K562 (cell line): ENCODE measurements around the gene C19orf47. TPM values are rescaled to one million over a fixed set of nuclear protein-coding genes. Genes with fewer than 3 reads are reported as not detected.

Experiments used
- BCOR ChIP-seq: fragments of 450-650 bp; IDR thresholded peaks from 2 replicates; pipeline ENCODE4 v1.6.1; 2016
- CBX1 ChIP-seq: sonication (generic); IDR thresholded peaks from 2 replicates; pipeline ENCODE4 v1.6.1; 2016; ENCODE audit warnings: antibody characterized with exemption, low read depth, mild to moderate bottlenecking
- ELF1 ChIP-seq: fragments of 200-800 bp; sonication (Bioruptor generic); IDR thresholded peaks from 2 replicates; pipeline ENCODE4 v1.6.1; 2016; ENCODE audit warnings: missing genetic modification characterization, missing compliant biosample characterization
- ELF4 ChIP-seq: fragments of 450-650 bp; formaldehyde crosslinking; IDR thresholded peaks from 2 replicates; pipeline ENCODE4 v1.4.0; 2022; ENCODE audit warnings: missing genetic modification characterization
- ETS1 ChIP-seq: conservative IDR thresholded peaks from 2 replicates; pipeline ENCODE4 v1.6.1; 2011; ENCODE audit warnings: low read depth, mild to moderate bottlenecking, low read length; ENCODE audit not compliant: control insufficient read depth
- GTF2F1 ChIP-seq: IDR thresholded peaks from 2 replicates; pipeline ENCODE4 v1.6.1; 2011; ENCODE audit warnings: low read depth, low read length, improper control_type of control experiment
- HDAC2 ChIP-seq: fragments of 450-650 bp; IDR thresholded peaks from 2 replicates; pipeline ENCODE4 v1.6.1; 2016; ENCODE audit warnings: mild to moderate bottlenecking
- HMGN3 ChIP-seq: IDR thresholded peaks from 2 replicates; pipeline ENCODE4 v1.6.1; 2011; ENCODE audit warnings: borderline replicate concordance, low read depth, mild to moderate bottlenecking, mixed read lengths, low read length; ENCODE audit not compliant: insufficient read length; ENCODE audit errors: extremely low read depth
- KDM5B ChIP-seq: fragments of 200-600 bp; sonication (generic); IDR thresholded peaks from 2 replicates; pipeline ENCODE4 v1.6.1; 2012; ENCODE audit warnings: low read depth, mild to moderate bottlenecking, moderate library complexity, low read length, control low read depth, inconsistent platforms; ENCODE audit not compliant: insufficient replicate concordance
- NCOA4 ChIP-seq: fragments of 450-650 bp; IDR thresholded peaks from 2 replicates; pipeline ENCODE4 v1.6.1; 2018; ENCODE audit warnings: mild to moderate bottlenecking; ENCODE audit not compliant: partially characterized antibody
- PHB2 ChIP-seq: fragments of 450-650 bp; IDR thresholded peaks from 2 replicates; pipeline ENCODE4 v1.6.1; 2017; ENCODE audit warnings: low read depth
- POLR2AphosphoS5 ChIP-seq: IDR thresholded peaks from 2 replicates; pipeline ENCODE4 v1.6.1; 2011; ENCODE audit warnings: mild to moderate bottlenecking, low read depth, low read length, moderate library complexity; ENCODE audit not compliant: control insufficient read depth, insufficient read depth
- POLR2G ChIP-seq: fragments of 200-400 bp; formaldehyde crosslinking; IDR thresholded peaks from 2 replicates; pipeline ENCODE4 v1.6.1; 2017; ENCODE audit warnings: low read depth, mild to moderate bottlenecking, antibody characterized with exemption, low read length, moderate library complexity
- U2AF1 ChIP-seq: fragments of 200-400 bp; formaldehyde crosslinking; optimal IDR thresholded peaks from 2 replicates; pipeline ENCODE3; 2017; ENCODE audit warnings: mild to moderate bottlenecking, low read depth, low read length, moderate library complexity
- YY1 ChIP-seq, 3 experiments: IDR thresholded peaks; 2 replicates each; pipeline ENCODE4 v1.6.1; 2011; ENCODE audit warnings: low read length in 2 of 3, mild to moderate bottlenecking in 2 of 3, moderate library complexity in 2 of 3, borderline replicate concordance in 1 of 3, control low read depth in 1 of 3, low read depth in 1 of 3; ENCODE audit not compliant: insufficient read depth in 3 of 3, insufficient replicate concordance in 2 of 3, control insufficient read depth in 1 of 3, insufficient read length in 1 of 3; ENCODE audit errors: extremely low read depth in 1 of 3
- ZBTB9 ChIP-seq: fragments of 450-650 bp; formaldehyde crosslinking; IDR thresholded peaks from 2 replicates; pipeline ENCODE4 v1.4.0; 2020; ENCODE audit warnings: mild to moderate bottlenecking, moderate library complexity
- ZC3H8 ChIP-seq: fragments of 450-650 bp; IDR thresholded peaks from 2 replicates; pipeline ENCODE4 v1.6.1; 2017
- ZKSCAN1 ChIP-seq: fragments of 150-350 bp; IDR thresholded peaks from 2 replicates; pipeline ENCODE4 v1.6.1; 2016; ENCODE audit warnings: low read depth, low read length
- polyA plus RNA-seq, 8 experiments: library from polyadenylated mRNA; depleted of rRNA in 4 of 8; stranded (reverse) in 5 of 8; unstranded in 3 of 8; fragments of >200 nt; fragmentation: Nextera tagmentation in 2 of 8; fragmentation: Illumina TruSeq in 1 of 8; extraction: Ambion mirVana in 2 of 8; extraction: Trizol in 1 of 8; gene quantifications; 2 replicates each; pipeline versions ENCODE4 v1.2.1 to v1.2.3, GENCODE V29; 2011 to 2014; ENCODE audit warnings: inconsistent platforms in 1 of 8, missing spikeins in 1 of 8
- total RNA-seq, 7 experiments: library from RNA; depleted of rRNA in 6 of 7; stranded (reverse); fragments of >200 nt in 6 of 7; fragmentation: Illumina TruSeq in 2 of 7; extraction: Trizol in 2 of 7; gene quantifications; 2 replicates each; pipeline versions ENCODE4 v1.2.1 to v1.2.3, GENCODE V29; 2011 to 2021; ENCODE audit warnings: low replicate concordance in 1 of 7
- TF ChIP-seq, protein P1 (sequence below): fragments of 450-650 bp; formaldehyde crosslinking; IDR thresholded peaks from 2 replicates; pipeline ENCODE4 v1.4.0; 2020; ENCODE audit warnings: mild to moderate bottlenecking, mixed read lengths
- TF ChIP-seq, protein P2 (sequence below): fragments of 450-650 bp; IDR thresholded peaks from 2 replicates; pipeline ENCODE4 v1.6.1; 2014; ENCODE audit warnings: low read depth, mild to moderate bottlenecking, moderate library complexity, borderline replicate concordance

C19orf47 gene
- total and polyA plus RNA-seq, 9 of the 15 experiments (the other 6 are each of a cell fraction or from before 2014, with no cell fraction given), result 0.08 to 26.1 (median 14.7) TPM

DNA sequence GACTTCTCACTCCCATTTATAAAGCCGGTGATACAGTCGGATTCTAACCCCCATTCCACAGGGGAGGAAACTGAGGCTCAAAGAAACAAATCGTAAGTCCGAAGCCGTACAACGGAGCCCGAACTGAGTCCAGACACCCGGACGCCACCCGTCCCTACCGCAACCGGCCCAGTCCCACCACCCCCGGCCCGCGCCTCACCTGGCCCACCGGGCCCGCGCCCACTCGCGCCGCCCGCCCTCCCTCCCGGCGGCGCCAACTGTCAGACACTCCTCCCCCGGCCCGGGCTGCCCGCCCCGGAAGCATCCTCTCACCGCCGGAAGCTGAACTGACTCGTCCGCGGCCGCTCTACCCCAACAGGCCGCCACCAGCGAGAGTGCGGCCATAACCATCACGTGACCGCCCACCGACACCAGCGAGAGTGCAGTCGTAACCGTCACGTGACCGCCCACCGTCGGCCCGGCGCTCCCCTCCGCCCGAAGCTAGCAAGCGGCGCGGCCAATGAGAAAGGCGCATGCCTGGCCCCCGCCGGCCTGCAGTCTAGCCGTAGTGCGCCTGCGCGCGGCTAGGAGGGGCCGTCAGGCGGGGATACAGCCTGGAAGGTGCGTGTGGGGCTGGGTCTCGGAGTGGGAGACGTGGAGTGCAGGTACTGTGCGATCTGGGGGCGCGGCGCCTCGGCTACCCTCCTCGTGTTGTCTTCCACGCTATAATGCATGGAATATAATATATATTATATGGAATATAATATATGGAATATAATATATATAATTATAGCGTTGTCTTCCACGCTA, at the start of gene C19orf47, which contains the start of gene PLD3 (continued):
- TF ChIP-seq NCOA4 (no peak), YY1 (IDR thresholded peaks at IDR 0.05; ENCODE audit: borderline replicate concordance in 1 of 3, control insufficient read depth in 1 of 3, extremely low read depth in 1 of 3, insufficient read depth in 3 of 3, insufficient read length in 1 of 3, insufficient replicate concordance in 2 of 3, low read depth in 1 of 3, low read length in 2 of 3) (peak; percentile 55 to 93 (median 92)), ZKSCAN1 (0 out of 2 replicates have a peak, but pooled peaks have one; percentile 16), HMGN3 (peak; percentile 97), ELF4 (CRISPR knock-in tag) (no peak), BCOR (peak; percentile 90), POLR2G (peak; percentile 91), ZBTB9 (CRISPR knock-in tag) (peak; percentile 65; the same call in 1 of the 2 replicates), CBX1 (peak; percentile 49; the same call in 1 of the 2 replicates), ZC3H8 (no peak), GTF2F1 (0 out of 2 replicates have a peak, but pooled peaks have one; percentile 42), ETS1 (peak; percentile 77), KDM5B (peak; percentile 90), HDAC2 (0 out of 2 replicates have a peak, but pooled peaks have one; percentile 67), POLR2AphosphoS5 (peak; percentile 52; the same call in 1 of the 2 replicates), PHB2 (no peak), U2AF1 (peak; percentile 42), ELF1 (tag) (0 out of 2 replicates have a peak, but pooled peaks have one; percentile 42)
- TF ChIP-seq, protein P1, sequence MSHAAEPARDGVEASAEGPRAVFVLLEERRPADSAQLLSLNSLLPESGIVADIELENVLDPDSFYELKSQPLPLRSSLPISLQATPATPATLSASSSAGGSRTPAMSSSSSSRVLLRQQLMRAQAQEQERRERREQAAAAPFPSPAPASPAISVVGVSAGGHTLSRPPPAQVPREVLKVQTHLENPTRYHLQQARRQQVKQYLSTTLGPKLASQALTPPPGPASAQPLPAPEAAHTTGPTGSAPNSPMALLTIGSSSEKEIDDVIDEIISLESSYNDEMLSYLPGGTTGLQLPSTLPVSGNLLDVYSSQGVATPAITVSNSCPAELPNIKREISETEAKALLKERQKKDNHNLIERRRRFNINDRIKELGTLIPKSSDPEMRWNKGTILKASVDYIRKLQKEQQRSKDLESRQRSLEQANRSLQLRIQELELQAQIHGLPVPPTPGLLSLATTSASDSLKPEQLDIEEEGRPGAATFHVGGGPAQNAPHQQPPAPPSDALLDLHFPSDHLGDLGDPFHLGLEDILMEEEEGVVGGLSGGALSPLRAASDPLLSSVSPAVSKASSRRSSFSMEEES (CRISPR knock-in tag), result peak; percentile 100
- TF ChIP-seq, protein P2, sequence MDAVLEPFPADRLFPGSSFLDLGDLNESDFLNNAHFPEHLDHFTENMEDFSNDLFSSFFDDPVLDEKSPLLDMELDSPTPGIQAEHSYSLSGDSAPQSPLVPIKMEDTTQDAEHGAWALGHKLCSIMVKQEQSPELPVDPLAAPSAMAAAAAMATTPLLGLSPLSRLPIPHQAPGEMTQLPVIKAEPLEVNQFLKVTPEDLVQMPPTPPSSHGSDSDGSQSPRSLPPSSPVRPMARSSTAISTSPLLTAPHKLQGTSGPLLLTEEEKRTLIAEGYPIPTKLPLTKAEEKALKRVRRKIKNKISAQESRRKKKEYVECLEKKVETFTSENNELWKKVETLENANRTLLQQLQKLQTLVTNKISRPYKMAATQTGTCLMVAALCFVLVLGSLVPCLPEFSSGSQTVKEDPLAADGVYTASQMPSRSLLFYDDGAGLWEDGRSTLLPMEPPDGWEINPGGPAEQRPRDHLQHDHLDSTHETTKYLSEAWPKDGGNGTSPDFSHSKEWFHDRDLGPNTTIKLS, result peak; percentile 47; the same call in 1 of the 2 replicates
